NB4 (cell line): ENCODE results near the gene SCLY.

ENCODE experiments used
- CTCF ChIP-seq: IDR thresholded peaks from one replicate; pipeline ENCODE4 v1.5.1; 2012; ENCODE audit warnings: low read depth, low read length
- MAX ChIP-seq: IDR thresholded peaks from 2 replicates; pipeline ENCODE4 v1.6.1; 2011; ENCODE audit warnings: low read depth, low read length
- MYC ChIP-seq: IDR thresholded peaks from 2 replicates; pipeline ENCODE4 v1.6.1; 2011; ENCODE audit warnings: low read depth, low read length
- POLR2A ChIP-seq: IDR thresholded peaks from 2 replicates; pipeline ENCODE4 v1.6.1; 2011; ENCODE audit warnings: mild to moderate bottlenecking; ENCODE audit not compliant: insufficient read length; ENCODE audit errors: extremely low read depth

GRCh38 chr2:238117199-238118154 is 56.7 kb downstream of the SCLY start:
- TF ChIP-seq CTCF = no peak
- no peak for TF ChIP-seq POLR2A
- no peak for TF ChIP-seq MAX
- TF ChIP-seq MYC = no peak
